ENCODE data around the gene HCFC1R1.

HCFC1R1 gene

GRCh38 chr16:3021449-3022207 lies 2.1 kb downstream of the HCFC1R1 start (continued):
- no peak for TF ChIP-seq ZSCAN18 (tag by site-specific recombination; IDR thresholded peaks at IDR 0.05)
- no peak for TF ChIP-seq ZNF248 (tag by site-specific recombination; IDR thresholded peaks at IDR 0.05)
- peak; percentile 40; the same call in 1 of the 2 replicates for TF ChIP-seq KLF16 (tag by site-specific recombination; IDR thresholded peaks at IDR 0.05)
- no peak for TF ChIP-seq ZNF354C (tag by site-specific recombination; IDR thresholded peaks at IDR 0.05; ENCODE audit: borderline replicate concordance, low read depth)
- no peak for TF ChIP-seq RBAK (tag by site-specific recombination; IDR thresholded peaks at IDR 0.05)
- TF ChIP-seq ZNF580 (tag by site-specific recombination; IDR thresholded peaks at IDR 0.05): no peak
- peak; percentile 73 for TF ChIP-seq PATZ1 (tag by site-specific recombination; IDR thresholded peaks at IDR 0.05)
- TF ChIP-seq ZNF280C (tag by site-specific recombination; IDR thresholded peaks at IDR 0.05): no peak
- TF ChIP-seq CTCF (tag by site-specific recombination; IDR thresholded peaks at IDR 0.05): peak; percentile 97
- TF ChIP-seq ZNF544 (tag by site-specific recombination; IDR thresholded peaks at IDR 0.05): no peak
- TF ChIP-seq ZNF214 (tag by site-specific recombination; IDR thresholded peaks at IDR 0.05; ENCODE audit: borderline replicate concordance): no peak
- peak; percentile 87 for TF ChIP-seq SP7 (tag by site-specific recombination; IDR thresholded peaks at IDR 0.05)
- no peak for TF ChIP-seq ZNF658 (tag by site-specific recombination; IDR thresholded peaks at IDR 0.05)
- TF ChIP-seq KLF9 (tag by site-specific recombination; IDR thresholded peaks at IDR 0.05; ENCODE audit: low read depth): peak; percentile 91
- TF ChIP-seq SETDB1 (IDR thresholded peaks at IDR 0.05; ENCODE audit: insufficient read length, low read length): no peak
- TF ChIP-seq ZBTB17 (tag by site-specific recombination; IDR thresholded peaks at IDR 0.05): peak; percentile 48
- TF ChIP-seq ZNF837 (tag by site-specific recombination; IDR thresholded peaks at IDR 0.05): no peak
- peak; percentile 67 for TF ChIP-seq ZBTB11 (tag by site-specific recombination; conservative IDR thresholded peaks at IDR 0.05; ENCODE audit: low read depth)
- TF ChIP-seq ZBTB1 (tag by site-specific recombination; IDR thresholded peaks at IDR 0.05): no peak
- TF ChIP-seq ZNF610 (tag by site-specific recombination; IDR thresholded peaks at IDR 0.05; ENCODE audit: borderline replicate concordance): 0 out of 2 replicates have a peak, but pooled peaks have one; percentile 19
- TF ChIP-seq KLF8 (tag by site-specific recombination; IDR thresholded peaks at IDR 0.05): peak; percentile 7; the same call in 1 of the 2 replicates
- no peak; the same call in 1 of the 2 replicates for TF ChIP-seq KLF7 (tag by site-specific recombination; IDR thresholded peaks at IDR 0.05; ENCODE audit: borderline replicate concordance)
- no peak for TF ChIP-seq ATF2 (tag by site-specific recombination; IDR thresholded peaks at IDR 0.05; ENCODE audit: low read depth)
- TF ChIP-seq ZNF302 (tag by site-specific recombination; IDR thresholded peaks at IDR 0.05; ENCODE audit: low read depth): no peak

Data from HEK293 (cell line).